Renal pelvis (tissue), 4 donors: ENCODE data around the gene LRIG1. TPM values are rescaled to one million over a fixed set of nuclear protein-coding genes. Genes with fewer than 3 reads are reported as not detected.

Experiments
- DNase-seq: peaks from one replicate; pipeline ENCODE4 v3.0.0-alpha.2; 2013
- polyA plus RNA-seq, 3 donors: library from polyadenylated mRNA; unstranded; fragments of 120-200 nt; gene quantifications; one replicate each; pipeline ENCODE4 v1.2.1, GENCODE V29; 2013; ENCODE audit not compliant: insufficient read length in 3 of 3

The LRIG1 gene
- polyA plus RNA-seq, 3 donors, result 20.2 to 22.0 (median 21.8) TPM

DNA sequence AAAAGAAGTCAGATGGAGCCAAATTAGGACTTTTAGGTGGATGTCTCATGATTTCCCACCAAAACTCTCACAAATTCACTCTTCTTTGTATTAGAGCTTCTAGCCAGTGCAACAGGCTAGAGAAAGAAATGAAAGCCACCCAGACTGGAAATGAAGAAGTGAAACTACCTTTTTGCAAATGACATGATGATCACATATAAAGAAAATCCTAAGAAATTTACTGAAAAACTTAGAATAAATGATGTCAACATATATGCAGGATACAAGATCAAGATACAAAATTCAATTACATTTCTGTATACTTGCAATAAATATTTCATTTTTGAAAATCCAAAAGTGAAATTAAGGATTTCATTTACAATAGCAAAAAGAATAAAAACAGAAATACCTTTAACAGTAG, 110.8 kb downstream of the LRIG1 start:
- no peak for DNase-seq

DNA sequence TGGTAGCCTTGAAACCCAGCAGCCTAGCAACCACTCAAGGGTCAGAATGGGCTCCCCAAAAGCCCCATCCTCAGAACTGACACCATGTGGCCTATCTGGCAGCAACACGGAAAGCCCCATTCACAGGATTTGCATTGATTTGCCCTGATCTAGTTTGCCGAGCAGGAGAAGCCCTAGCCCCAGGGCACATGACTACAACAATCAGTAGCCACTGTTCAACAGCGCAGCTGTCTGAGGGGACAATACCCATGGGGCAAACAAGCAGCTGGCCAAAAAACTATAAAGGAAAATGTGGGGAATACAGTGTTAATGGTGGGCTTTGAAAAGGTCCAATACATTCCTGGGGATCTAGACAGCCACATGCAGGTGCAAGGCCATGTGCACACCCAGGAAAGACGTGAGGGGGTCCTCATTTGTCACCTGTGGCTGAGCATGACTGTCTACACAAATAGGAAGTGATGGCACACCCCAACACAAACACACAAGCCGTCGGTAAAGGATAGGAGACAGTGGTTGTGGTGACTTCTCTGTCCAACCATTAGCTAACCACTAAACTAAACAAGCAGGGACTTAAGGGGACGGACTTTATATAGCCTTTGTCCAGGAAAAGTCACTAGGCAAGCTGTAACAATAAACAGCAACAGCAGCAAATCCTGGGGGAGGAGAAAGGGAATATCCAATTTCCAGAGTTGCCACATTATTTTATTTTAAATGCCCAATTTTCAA, 113.7 kb downstream of the LRIG1 start:
- no peak for DNase-seq

DNA sequence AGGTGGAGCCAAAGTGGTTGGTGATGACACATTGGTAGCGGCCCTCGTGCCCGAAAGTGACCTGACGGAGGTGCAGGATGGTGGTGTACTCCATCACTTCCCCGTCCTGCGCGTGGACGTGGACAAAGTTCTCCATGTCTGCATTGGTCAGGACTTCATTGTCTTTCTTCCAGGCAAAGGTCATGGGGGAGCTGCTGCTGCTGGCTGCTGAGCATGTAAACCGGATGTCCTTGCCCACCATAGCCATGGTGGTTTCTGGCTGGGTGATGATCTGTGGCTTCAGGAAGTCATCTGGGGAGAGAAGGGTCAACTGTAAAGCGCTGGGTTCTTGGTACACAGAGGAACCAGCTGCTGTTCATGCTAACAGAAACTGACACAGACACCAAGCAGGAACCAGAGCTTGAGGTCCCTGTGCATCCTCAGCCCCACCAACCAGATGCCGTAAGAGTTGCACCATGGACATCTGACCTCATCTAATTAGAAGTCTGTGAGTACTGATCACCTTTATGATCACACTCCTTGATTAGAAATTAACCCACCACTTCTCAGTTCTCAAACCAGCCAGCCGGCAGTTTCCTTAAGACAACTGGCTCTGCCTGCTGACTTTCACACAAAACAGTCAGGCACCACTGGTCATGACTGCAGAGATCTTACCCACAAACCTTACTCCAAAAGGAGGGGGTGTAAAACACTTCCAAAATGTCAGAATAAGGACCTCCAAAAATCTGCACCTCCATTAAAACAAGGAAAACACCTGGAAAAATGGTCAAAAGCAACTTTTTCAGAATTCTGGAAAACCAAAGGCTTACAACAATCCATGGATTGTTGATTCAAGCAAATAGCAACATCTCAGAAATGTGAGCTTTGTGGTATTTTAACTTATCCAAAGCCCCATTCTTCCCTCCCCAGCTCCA, 114.6 kb downstream of the LRIG1 start:
- no peak for DNase-seq

DNA sequence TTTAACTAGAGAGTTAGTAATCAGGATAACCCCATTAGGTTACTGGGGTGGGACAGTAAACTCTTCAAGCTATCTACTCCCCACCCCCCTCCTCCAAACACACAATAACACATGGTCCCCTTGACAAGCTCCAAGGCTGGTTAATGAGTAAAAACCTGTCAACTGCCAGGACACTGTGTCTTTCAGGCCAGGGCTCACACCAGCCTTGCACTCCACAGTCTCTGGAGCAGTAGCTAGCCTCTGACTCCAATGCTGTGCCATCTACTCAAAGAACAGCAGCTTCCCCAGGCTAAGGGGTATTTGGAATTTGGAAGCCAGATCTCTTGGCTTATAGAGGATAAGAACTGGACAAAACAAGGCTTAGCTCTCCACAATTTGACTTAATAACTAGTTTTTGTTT, 115.8 kb downstream of the LRIG1 start:
- no peak for DNase-seq

DNA sequence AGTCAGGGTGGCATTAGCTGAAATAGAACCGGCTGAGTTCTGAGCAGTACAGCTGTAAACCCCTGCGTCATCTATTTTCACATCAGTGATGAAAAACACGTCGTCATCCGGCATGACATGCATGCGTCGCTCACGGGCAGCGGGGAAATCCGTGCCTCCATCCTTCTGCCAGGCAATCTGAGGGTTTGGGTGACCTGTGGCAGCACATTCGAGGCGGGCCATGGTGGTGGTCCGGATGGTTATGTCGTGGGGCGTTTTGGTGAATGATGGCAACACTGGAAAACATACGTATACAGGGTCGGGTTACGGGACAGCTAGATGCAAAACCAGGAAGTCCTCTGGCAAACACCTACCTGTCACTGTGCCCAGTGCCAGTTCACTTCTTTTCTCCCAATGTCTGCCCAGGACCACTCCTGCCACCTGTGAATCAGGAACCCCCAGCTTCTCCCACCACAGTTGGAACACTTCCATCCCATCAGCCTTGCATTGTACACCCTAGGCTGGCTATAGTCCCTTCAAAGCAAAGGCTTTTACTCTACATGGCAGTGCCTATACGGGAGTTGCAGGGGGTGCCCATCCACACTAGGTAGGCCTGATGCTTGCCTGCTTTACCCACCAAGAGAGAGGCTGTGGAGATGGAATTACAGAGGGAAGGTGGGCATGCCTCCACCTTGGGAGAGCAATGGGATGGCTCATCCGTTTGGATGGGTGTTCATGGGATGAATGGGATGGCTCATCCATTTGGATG, 116.7 kb downstream of the LRIG1 start:
- DNase-seq, result no peak

DNA sequence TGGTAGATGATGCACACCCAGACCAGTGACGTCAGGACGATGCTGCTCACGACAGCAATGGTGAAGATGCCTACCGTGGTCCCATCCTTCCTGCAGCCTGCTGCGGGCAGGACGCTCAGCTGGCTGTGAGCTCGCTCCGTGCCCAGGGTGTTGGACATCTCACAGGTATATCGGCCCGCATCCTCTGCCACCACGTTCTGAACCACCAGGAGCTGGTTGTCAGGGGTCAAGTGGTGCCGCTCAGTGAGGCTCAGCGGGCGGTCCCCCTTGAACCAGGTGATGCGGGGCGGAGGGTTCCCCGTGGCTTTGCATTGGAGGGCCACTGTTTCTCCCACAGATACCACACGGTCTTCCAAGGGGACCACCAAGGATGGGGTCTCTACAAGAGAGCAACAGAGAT, 117.8 kb downstream of the LRIG1 start:
- no peak for DNase-seq

DNA sequence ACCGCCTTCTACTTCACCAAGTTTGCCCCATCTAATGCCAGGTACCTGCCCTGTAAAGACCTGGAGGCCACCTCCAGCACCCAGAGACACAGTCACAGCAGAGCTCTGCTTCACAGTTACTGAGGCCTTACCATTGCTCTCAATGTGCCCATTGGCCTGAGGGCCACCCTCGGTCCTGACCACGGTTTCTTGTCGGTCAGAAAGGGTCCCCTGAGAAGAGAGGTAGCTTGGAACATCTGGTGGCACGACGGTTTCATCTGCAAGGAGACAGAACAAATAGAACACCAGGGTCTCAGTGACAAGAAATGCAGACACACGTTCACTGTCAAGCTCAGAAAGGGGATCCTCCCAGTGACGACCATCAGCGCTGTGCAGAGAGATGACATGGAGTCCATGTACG, 118.7 kb downstream of the LRIG1 start:
- DNase-seq, result no peak

DNA sequence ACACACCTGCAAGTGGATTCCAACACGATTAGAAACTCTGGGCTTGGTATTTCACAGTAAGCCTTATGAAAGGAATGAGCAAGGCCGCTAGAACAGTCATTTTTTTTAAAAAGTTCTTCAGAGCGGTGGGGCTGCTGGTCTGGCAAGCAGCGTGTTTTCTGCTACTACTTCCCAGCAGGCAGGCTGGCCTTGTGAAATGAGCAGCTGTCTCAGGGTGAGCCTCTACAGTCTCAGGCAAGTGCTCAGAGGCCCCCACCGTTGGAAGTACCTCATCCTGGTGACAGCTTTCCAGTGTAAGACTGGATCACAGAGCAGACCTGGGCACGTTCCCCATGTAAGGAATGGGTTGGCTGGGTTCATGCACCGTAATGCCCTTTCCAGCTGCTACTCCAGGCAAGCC, 119.2 kb downstream of the LRIG1 start:
- DNase-seq, result no peak

DNA sequence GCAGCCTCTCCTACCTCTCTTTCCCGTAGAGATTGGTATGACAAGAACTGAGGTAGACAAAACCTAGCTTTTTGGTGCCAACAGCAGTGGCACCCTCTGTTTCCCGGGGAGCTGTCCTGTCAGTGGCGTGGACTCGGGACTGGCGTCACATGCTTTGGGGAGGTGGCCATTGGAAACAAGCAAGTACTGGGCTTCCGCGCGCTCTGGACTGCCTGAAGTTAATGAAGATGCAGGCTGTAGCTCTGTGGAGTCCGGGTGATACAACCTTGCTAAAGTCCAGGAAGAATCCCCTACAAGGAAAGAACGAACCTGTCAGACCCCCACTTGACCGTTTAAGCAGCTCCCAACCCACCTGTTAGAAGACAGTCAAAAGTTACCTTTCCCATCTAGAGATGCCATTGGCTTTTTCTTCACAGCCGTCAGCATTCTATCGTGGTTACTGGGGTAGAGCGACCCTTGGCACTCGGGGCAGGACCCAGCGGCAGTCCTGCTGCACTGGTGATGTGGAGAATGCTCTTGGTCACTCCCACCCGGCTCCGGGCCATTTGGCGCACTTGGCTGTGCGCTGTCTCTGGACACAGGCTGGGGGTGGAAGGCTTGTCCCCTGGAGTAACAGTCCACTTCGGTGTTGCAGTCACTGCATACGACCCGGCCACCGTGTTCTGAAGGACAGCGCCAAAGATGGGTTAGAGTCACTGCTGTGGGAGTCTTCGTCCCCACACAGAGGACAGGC, 120.5 kb downstream of the LRIG1 start:
- no peak for DNase-seq

DNA sequence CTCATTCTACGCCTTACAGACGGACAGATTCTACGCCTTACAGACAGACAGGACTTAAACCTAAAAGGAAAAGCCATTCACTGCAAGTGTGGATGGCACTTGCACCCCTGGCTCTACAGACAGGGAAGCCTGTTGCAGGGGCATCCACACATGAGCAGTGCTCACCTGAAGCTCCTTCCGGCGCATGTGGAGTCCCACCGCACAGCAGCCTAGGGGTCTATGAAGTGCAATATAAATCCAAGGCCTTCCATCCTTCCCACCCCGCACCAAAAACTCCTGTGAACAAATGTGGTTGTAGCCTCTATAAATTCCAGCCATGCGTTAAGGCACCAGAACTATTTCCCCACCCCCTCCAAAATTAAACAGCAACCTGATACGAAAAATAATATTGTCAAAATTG, 121.3 kb downstream of the LRIG1 start:
- DNase-seq, result no peak

DNA sequence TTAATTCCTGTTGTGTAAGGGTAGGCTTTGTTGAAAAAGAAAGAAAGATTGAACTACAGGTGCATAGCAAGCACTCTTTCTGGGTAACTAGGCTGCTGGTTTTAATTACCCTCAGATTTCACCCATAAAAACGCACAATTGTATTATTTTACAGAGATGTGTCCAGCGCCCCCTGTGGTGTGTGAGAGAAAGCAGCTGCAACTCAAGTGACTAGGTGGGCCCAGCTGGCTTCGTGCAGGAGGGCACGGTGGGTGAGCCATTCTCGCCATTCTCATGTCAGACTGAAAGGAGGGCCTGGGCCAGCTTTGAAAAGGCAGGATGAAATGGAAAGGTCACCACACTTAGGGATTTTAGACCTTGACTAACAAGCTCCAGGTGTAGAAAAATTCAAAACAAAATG, 122.6 kb downstream of the LRIG1 start:
- DNase-seq, result no peak

DNA sequence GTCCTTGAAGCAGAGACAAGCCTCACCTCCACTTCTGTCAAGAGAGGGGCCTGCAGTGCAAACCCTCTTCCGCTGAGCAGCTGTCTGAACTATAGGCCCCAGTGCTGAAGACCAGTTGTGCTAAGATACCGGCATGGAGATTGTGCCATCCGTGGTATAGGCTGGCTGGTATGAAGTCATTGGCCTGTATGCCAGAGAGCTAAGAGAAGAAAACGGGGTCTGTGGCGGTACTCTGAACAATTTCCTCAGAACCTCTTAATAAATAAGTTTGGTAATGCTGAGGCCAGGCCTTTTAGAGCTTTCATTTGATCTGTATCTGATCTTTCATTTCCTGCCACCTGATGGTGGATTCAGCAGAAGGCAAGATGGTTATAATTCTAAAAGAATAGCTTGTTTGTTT, 123.0 kb downstream of the LRIG1 start:
- DNase-seq, result no peak

DNA sequence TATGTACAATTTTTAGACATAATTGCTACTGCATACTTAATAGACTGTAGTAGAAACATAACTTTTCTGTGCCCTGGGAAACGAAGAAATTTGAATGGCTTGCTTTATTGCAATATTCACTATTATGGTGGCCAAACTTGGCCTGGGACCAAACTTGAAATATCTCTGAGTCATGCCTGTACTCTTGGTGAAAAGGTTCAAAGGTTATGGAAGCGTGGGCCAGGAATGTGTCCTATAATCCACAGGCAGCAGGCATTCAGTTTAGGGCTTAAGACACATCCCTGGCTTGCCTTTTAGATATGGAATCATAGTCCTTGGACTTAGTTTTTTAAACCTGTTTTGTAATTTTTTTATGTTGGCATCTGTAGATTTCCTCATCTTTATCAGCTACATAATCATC, 124.3 kb downstream of the LRIG1 start:
- DNase-seq, result no peak

DNA sequence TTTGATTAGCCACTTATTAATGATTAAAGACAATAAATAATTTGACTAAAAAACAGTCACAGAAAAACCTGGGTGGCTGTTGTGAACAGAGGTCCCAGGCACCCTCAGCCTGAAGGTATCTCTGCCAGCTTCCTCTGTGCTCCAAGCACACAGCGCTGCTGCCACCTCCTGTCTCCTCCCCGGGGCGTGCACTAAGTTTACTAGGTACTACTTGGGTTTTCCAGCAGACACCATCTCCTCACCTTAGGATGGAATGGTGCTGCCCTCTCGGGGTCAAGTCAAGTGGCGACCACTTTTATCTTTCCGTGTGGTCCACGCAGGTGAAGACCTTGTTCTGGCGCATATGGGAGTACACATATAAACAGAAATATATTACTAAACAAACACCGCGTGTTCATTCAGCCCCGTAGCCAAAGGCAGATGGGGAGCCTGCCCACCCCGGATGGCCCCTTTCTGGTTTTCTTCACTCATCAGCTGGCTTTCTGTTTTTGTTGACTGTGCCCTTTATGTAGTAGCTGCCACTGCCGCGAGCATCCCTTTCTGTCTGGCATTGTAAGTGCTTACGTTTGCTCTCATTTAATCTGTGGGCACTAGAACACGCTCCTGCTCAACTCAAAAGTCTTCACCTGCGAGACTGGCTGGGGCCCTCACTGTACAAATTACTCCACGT, 128.0 kb downstream of the LRIG1 start:
- peak; percentile 39 for DNase-seq

DNA sequence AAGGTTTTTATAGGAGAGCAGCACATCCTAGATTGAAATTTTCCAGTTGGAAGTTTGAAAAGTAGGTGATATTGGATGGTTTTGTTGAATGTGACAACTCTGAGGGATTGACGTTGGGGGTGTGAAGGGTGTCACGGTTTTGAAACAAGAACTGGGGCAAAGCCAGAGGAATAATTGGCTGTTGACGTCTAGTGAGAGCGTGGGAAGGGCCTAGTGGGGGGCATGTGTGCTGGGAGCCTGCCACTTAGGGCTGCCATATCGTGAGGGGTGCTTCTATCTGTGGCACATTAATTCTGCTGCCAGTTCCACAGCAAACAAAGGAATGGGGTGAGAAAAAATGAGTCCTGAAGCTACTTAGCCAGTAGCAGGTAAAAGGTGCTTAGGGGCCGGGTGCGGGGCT, 129.4 kb downstream of the LRIG1 start:
- DNase-seq, result no peak

DNA sequence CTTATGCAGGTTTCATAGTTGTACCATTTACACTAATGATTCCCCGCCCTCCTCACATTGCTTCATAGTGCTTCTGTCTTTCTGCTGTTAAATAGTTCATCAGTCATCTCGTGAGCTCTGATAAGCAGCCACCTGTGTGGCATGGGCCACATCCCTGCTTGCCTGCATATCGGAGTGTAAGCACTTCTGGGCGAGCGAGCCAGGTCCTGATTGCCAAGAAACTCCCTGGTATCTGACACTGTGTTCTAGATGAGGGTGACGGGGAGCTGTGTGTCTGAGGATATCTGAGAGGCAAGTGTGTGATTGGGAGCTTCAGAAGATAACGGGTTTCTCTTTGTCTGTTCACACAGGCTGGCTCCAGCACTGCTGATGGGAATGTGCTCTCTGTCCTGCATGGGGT, 130.6 kb downstream of the LRIG1 start:
- DNase-seq, result no peak

DNA sequence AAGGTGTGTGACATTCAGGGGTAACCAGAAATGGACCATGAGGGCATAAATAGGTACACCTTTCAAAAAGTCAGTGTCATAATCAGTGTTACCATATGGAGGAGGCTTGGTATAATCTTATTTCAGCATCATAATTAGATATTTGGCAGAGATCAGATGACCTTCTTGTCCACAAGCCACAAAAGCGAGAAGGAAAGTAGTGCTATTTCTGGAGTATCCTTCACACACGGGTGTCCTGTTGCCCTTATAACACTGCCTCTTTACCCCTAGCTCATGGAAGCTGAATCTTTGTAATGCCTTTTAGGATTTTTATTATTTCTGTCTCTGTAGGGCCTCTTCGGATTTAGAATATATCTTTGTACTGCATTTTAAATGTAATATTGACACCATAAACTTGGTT, 132.8 kb downstream of the LRIG1 start:
- no peak for DNase-seq

DNA sequence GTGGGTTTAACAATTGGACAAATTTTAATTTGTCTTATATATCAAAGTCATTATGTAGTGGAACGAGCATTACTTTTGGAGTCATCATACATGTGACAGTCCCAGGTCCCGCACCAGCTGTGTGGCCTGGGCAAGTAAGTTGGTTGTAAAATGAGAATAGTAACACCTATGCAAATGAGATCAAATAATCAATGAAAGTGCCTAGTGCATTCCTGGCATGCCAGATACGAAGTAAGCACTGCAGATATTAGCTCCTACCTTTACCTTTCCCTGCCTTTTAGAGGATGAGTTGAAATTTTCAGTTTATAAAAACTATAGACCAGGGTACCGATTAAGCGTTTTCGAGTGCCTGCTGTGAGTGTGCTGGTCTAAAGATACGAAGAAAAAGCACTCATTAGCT, 134.1 kb downstream of the LRIG1 start:
- DNase-seq, result no peak

DNA sequence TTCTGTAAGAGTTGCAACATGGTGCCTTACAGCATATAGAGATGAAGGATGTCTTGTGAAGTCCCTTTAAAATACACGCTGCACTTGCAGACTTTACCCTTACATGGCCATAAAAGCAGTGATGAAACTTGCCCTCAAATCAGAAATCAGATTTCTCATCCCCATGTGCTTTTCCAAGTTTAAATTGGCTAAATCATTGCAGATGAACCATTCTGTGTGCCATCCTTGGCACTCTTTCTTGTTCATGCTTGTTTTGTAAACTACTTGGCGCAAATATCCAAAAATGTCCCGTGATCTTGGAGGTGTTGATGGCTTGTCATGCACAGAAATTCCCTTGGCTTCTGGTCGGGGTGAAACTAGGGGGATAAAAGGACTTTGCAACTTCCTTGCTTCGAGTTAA, 135.7 kb downstream of the LRIG1 start:
- DNase-seq, result no peak

DNA sequence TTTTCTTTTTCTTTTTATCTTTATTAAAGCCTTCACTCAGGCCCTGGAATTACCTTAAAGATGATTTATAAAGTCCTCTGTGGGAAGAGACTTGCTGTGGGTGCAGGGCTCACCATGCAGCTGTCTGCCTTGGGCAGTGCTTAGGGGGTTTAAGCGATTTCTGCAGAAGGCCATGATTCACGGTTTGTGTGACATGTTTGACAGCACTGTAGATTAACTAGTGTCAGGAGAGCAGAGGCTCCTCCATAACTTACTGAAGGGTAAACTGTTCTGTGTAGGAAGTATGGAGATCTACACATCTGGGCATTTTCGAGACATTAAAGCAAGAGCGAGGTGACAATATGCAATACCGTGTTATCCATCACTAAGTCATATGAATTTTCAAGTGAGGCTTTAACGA, 137.7 kb downstream of the LRIG1 start:
- DNase-seq, result no peak

DNA sequence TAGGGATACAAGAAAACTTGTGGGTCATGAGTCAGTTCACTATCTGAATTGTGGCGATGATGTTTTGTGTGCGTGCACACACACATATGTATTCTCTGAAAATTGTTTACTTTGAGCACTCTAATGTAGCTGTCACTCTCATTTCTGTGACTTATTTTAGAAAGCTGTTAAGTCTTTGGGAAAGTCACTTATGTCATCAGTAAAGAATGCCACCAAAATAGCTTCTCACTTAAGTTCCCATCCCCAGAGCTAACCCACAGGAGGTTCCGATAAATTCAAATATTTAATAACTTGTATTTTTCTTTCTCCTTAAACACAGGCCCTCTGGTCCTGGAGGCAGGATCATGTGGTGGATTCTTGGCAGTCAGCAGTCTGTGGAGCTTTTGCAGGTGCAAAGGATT, 138.3 kb downstream of the LRIG1 start:
- no peak for DNase-seq
